GM23338 (cell line): ENCODE data around the gene PLCD4. TPM values are rescaled to one million over a fixed set of nuclear protein-coding genes. Genes with fewer than 3 reads are reported as not detected.

Source experiments
- ATAC-seq: fragments of 200-7000 bp; cut with Tn5 transposase; 3 replicates; pipeline ENCODE4 v1.9.1; 2020
- DNase-seq: peaks from one replicate; pipeline ENCODE4 v3.0.0-alpha.2; 2015; ENCODE audit warnings: low spot score
- H2AFZ ChIP-seq: fragments of 200-600 bp; sonication (generic); 2 replicates; pipeline ENCODE4 v1.8.0; 2016; ENCODE audit warnings: antibody characterized with exemption, mild to moderate bottlenecking, moderate library complexity
- H3F3A ChIP-seq: fragments of 200-600 bp; sonication (generic); replicated peaks from 2 replicates; pipeline ENCODE4 v1.8.0; 2017; ENCODE audit warnings: antibody characterized with exemption, mixed run types, low read depth
- H3K27ac ChIP-seq: fragments of 200-600 bp; sonication (generic); 2 replicates; pipeline ENCODE4 v1.6.1; 2016; ENCODE audit warnings: low read depth
- H3K27me3 ChIP-seq: fragments of 200-600 bp; sonication (generic); 2 replicates; pipeline ENCODE4 v1.8.0; 2016; ENCODE audit warnings: mild to moderate bottlenecking, mixed run types, moderate library complexity; ENCODE audit not compliant: insufficient read depth
- H3K36me3 ChIP-seq: fragments of 200-600 bp; sonication (generic); 2 replicates; pipeline ENCODE4 v1.8.0; 2016; ENCODE audit warnings: mild to moderate bottlenecking; ENCODE audit not compliant: insufficient read depth
- H3K4me1 ChIP-seq: fragments of 200-600 bp; sonication (generic); 2 replicates; pipeline ENCODE4 v1.8.0; 2016; ENCODE audit warnings: mild to moderate bottlenecking, moderate library complexity; ENCODE audit not compliant: insufficient read depth
- H3K4me2 ChIP-seq: fragments of 200-600 bp; sonication (generic); 2 replicates; pipeline ENCODE4 v1.7.1; 2017; ENCODE audit warnings: mixed run types
- H3K4me3 ChIP-seq: fragments of 200-600 bp; sonication (generic); 2 replicates; pipeline ENCODE4 v1.6.1; 2016; ENCODE audit warnings: mixed run types
- H3K79me2 ChIP-seq: fragments of 200-600 bp; sonication (generic); replicated peaks from 2 replicates; pipeline ENCODE4 v1.8.0; 2017; ENCODE audit warnings: mild to moderate bottlenecking; ENCODE audit not compliant: insufficient read depth
- H3K9me2 ChIP-seq: fragments of 200-600 bp; sonication (generic); 2 replicates; pipeline ENCODE4 v1.8.0; 2017; ENCODE audit not compliant: insufficient read depth
- H4K20me1 ChIP-seq: fragments of 200-600 bp; sonication (generic); replicated peaks from 2 replicates; pipeline ENCODE4 v1.8.0; 2017; ENCODE audit warnings: mild to moderate bottlenecking; ENCODE audit not compliant: insufficient read depth
- H3K27ac Mint-ChIP-seq: 2 replicates; pipeline ENCODE4 v1.8.0; 2020; ENCODE audit warnings: inconsistent platforms, mild to moderate bottlenecking, moderate library complexity, mixed read lengths
- H3K27me3 Mint-ChIP-seq: 3 replicates; pipeline ENCODE4 v1.8.0; 2022; ENCODE audit warnings: low read depth, mild to moderate bottlenecking, moderate library complexity, mixed read lengths, inconsistent platforms; ENCODE audit not compliant: insufficient read depth, poor library complexity
- H3K36me3 Mint-ChIP-seq: 3 replicates; pipeline ENCODE4 v1.8.0; 2021; ENCODE audit warnings: low read depth, mild to moderate bottlenecking, inconsistent platforms, moderate library complexity, mixed read lengths
- H3K4me1 Mint-ChIP-seq: 3 replicates; pipeline ENCODE4 v1.8.0; 2020; ENCODE audit warnings: mild to moderate bottlenecking, inconsistent platforms, mixed read lengths
- H3K4me3 Mint-ChIP-seq: 3 replicates; pipeline ENCODE4 v1.8.0; 2021; ENCODE audit warnings: moderate library complexity, mild to moderate bottlenecking, inconsistent platforms, mixed read lengths
- H3K9me3 Mint-ChIP-seq: 3 replicates; pipeline ENCODE4 v1.8.0; 2020; ENCODE audit warnings: moderate library complexity, mild to moderate bottlenecking, inconsistent platforms, mixed read lengths
- CREB1 ChIP-seq: fragments of 250-450 bp; sonication (Bioruptor Pico); IDR thresholded peaks from 2 replicates; pipeline ENCODE4 v1.5.0; 2020; ENCODE audit warnings: low read depth, mild to moderate bottlenecking, moderate library complexity
- EZH2phosphoT487 ChIP-seq: fragments of 200-600 bp; sonication (generic); IDR thresholded peaks from one replicate; pipeline ENCODE4 v1.8.1; 2018; ENCODE audit warnings: antibody characterized with exemption; ENCODE audit not compliant: unreplicated experiment
- JUNB ChIP-seq: IDR thresholded peaks from one replicate; pipeline ENCODE4 v1.6.1; 2016; ENCODE audit warnings: antibody characterized with exemption; ENCODE audit not compliant: unreplicated experiment
- NANOG ChIP-seq: IDR thresholded peaks from 2 replicates; pipeline ENCODE4 v1.6.1; 2016; ENCODE audit warnings: antibody characterized with exemption, borderline replicate concordance
- POLR2AphosphoS5 ChIP-seq: IDR thresholded peaks from 2 replicates; pipeline ENCODE4 v1.6.1; 2016; ENCODE audit warnings: antibody characterized with exemption, low read depth
- STAT1 ChIP-seq: IDR thresholded peaks from one replicate; pipeline ENCODE4 v1.6.1; 2016; ENCODE audit warnings: antibody characterized with exemption; ENCODE audit not compliant: unreplicated experiment
- ZNF114 ChIP-seq: fragments of 250-450 bp; sonication (Bioruptor Pico); IDR thresholded peaks from 2 replicates; pipeline ENCODE4 v1.5.0; 2020; ENCODE audit warnings: mild to moderate bottlenecking, moderate library complexity
- ZNF331 ChIP-seq: fragments of 250-450 bp; sonication (Bioruptor Pico); IDR thresholded peaks from 2 replicates; pipeline ENCODE4 v1.5.0; 2020; ENCODE audit warnings: low read depth, mild to moderate bottlenecking, moderate library complexity
- polyA plus RNA-seq: library from polyadenylated mRNA; unstranded; fragments of >200 nt; fragmentation: Nextera tagmentation; extraction: Ambion mirVana; gene quantifications from 2 replicates; pipeline ENCODE4 v1.2.1, GENCODE V29; 2016
- total RNA-seq: library from RNA; depleted of rRNA; stranded (reverse); fragments of >200 nt; shearing (Covaris generic); gene quantifications from 2 replicates; pipeline ENCODE4 v1.2.3, GENCODE V29; 2014
- TF ChIP-seq, protein P1 (sequence below), 2 experiments: fragments of 200-600 bp in 1 of 2; sonication (generic) in 1 of 2; conservative IDR thresholded peaks; 2 replicates each; pipeline versions ENCODE4 v1.5.1 to v1.6.1; 2016 to 2017; ENCODE audit warnings: antibody characterized with exemption in 2 of 2, low read depth in 2 of 2, mild to moderate bottlenecking in 2 of 2, moderate library complexity in 1 of 2
- TF ChIP-seq, protein P2 (sequence below): IDR thresholded peaks from 2 replicates; pipeline ENCODE4 v1.6.1; 2016; ENCODE audit warnings: antibody characterized with exemption
- TF ChIP-seq, protein P3 (sequence below): IDR thresholded peaks from one replicate; pipeline ENCODE4 v1.6.1; 2018; ENCODE audit warnings: antibody characterized with exemption; ENCODE audit not compliant: unreplicated experiment
- TF ChIP-seq, protein P4 (sequence below): fragments of 250-450 bp; sonication (Bioruptor Pico); IDR thresholded peaks from 2 replicates; pipeline ENCODE4 v1.5.0; 2020; ENCODE audit warnings: mild to moderate bottlenecking, moderate library complexity

PLCD4 gene
- total and polyA plus RNA-seq, 2 experiments from 2014 or later: 0.80 to 1.3 TPM

DNA sequence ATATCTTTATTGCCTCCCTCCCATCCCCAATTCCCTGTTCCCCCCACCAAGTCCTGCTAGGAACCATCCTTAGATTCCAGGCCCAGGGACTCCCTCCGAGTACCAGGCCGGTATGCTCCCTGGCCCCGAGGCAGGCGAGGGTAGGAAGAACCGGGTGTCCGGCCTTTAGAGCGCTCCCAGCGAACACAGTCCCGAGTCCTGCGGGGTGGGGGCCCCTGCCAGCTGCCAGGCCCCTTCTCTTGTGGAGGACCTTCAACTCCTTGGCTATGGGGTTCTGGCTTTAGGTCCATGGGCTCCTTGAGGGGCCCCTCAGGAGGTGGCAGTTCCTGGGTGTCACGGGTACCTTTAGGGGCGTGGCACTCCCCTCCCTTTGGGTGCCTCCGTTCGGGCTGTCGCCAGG lies 56.2 kb downstream of the PLCD4 start:
- Histone ChIP-seq H2AFZ (no peak overlapping the region), H3K27ac (no peak overlapping the region), H3F3A (no peaks in the 10 kb centered on the region), H3K4me3 (no peak overlapping the region), H3K36me3 (peaks cover 23% of the 10 kb centered on the region), H4K20me1 (0 out of 2 replicates have a peak, but pooled peaks cover 17% of the 10 kb centered on the region), H3K9me2 (no peaks in the 10 kb centered on the region), H3K27me3 (no peaks in the 10 kb centered on the region), H3K4me1 (peaks cover 5% of the 10 kb centered on the region), H3K79me2 (no peaks in the 10 kb centered on the region; the same call in none of the 2 replicates), H3K4me2 (no peak overlapping the region)
- Mint-ChIP-seq H3K9me3 (no peaks in the 10 kb centered on the region), H3K36me3 (peaks cover 62% of the 10 kb centered on the region), H3K27me3 (peaks cover 2% of the 10 kb centered on the region), H3K4me1 (peaks cover 4% of the 10 kb centered on the region), H3K27ac (no peak overlapping the region), H3K4me3 (no peak overlapping the region)
- DNase-seq: no peak
- no peak for TF ChIP-seq EZH2phosphoT487
- TF ChIP-seq, protein P1, sequence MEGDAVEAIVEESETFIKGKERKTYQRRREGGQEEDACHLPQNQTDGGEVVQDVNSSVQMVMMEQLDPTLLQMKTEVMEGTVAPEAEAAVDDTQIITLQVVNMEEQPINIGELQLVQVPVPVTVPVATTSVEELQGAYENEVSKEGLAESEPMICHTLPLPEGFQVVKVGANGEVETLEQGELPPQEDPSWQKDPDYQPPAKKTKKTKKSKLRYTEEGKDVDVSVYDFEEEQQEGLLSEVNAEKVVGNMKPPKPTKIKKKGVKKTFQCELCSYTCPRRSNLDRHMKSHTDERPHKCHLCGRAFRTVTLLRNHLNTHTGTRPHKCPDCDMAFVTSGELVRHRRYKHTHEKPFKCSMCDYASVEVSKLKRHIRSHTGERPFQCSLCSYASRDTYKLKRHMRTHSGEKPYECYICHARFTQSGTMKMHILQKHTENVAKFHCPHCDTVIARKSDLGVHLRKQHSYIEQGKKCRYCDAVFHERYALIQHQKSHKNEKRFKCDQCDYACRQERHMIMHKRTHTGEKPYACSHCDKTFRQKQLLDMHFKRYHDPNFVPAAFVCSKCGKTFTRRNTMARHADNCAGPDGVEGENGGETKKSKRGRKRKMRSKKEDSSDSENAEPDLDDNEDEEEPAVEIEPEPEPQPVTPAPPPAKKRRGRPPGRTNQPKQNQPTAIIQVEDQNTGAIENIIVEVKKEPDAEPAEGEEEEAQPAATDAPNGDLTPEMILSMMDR (conservative IDR thresholded peaks at IDR 0.05; ENCODE audit: low read depth in 2 of 2): no peak
- TF ChIP-seq, protein P2, sequence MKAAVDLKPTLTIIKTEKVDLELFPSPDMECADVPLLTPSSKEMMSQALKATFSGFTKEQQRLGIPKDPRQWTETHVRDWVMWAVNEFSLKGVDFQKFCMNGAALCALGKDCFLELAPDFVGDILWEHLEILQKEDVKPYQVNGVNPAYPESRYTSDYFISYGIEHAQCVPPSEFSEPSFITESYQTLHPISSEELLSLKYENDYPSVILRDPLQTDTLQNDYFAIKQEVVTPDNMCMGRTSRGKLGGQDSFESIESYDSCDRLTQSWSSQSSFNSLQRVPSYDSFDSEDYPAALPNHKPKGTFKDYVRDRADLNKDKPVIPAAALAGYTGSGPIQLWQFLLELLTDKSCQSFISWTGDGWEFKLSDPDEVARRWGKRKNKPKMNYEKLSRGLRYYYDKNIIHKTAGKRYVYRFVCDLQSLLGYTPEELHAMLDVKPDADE: no peak
- no peak for TF ChIP-seq ZNF331 (CRISPR knock-in tag)
- TF ChIP-seq POLR2AphosphoS5: no peak
- no peak for TF ChIP-seq NANOG
- TF ChIP-seq, protein P3, sequence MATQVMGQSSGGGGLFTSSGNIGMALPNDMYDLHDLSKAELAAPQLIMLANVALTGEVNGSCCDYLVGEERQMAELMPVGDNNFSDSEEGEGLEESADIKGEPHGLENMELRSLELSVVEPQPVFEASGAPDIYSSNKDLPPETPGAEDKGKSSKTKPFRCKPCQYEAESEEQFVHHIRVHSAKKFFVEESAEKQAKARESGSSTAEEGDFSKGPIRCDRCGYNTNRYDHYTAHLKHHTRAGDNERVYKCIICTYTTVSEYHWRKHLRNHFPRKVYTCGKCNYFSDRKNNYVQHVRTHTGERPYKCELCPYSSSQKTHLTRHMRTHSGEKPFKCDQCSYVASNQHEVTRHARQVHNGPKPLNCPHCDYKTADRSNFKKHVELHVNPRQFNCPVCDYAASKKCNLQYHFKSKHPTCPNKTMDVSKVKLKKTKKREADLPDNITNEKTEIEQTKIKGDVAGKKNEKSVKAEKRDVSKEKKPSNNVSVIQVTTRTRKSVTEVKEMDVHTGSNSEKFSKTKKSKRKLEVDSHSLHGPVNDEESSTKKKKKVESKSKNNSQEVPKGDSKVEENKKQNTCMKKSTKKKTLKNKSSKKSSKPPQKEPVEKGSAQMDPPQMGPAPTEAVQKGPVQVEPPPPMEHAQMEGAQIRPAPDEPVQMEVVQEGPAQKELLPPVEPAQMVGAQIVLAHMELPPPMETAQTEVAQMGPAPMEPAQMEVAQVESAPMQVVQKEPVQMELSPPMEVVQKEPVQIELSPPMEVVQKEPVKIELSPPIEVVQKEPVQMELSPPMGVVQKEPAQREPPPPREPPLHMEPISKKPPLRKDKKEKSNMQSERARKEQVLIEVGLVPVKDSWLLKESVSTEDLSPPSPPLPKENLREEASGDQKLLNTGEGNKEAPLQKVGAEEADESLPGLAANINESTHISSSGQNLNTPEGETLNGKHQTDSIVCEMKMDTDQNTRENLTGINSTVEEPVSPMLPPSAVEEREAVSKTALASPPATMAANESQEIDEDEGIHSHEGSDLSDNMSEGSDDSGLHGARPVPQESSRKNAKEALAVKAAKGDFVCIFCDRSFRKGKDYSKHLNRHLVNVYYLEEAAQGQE: no peak
- no peak for TF ChIP-seq CREB1 (CRISPR knock-in tag)
- TF ChIP-seq, protein P4, sequence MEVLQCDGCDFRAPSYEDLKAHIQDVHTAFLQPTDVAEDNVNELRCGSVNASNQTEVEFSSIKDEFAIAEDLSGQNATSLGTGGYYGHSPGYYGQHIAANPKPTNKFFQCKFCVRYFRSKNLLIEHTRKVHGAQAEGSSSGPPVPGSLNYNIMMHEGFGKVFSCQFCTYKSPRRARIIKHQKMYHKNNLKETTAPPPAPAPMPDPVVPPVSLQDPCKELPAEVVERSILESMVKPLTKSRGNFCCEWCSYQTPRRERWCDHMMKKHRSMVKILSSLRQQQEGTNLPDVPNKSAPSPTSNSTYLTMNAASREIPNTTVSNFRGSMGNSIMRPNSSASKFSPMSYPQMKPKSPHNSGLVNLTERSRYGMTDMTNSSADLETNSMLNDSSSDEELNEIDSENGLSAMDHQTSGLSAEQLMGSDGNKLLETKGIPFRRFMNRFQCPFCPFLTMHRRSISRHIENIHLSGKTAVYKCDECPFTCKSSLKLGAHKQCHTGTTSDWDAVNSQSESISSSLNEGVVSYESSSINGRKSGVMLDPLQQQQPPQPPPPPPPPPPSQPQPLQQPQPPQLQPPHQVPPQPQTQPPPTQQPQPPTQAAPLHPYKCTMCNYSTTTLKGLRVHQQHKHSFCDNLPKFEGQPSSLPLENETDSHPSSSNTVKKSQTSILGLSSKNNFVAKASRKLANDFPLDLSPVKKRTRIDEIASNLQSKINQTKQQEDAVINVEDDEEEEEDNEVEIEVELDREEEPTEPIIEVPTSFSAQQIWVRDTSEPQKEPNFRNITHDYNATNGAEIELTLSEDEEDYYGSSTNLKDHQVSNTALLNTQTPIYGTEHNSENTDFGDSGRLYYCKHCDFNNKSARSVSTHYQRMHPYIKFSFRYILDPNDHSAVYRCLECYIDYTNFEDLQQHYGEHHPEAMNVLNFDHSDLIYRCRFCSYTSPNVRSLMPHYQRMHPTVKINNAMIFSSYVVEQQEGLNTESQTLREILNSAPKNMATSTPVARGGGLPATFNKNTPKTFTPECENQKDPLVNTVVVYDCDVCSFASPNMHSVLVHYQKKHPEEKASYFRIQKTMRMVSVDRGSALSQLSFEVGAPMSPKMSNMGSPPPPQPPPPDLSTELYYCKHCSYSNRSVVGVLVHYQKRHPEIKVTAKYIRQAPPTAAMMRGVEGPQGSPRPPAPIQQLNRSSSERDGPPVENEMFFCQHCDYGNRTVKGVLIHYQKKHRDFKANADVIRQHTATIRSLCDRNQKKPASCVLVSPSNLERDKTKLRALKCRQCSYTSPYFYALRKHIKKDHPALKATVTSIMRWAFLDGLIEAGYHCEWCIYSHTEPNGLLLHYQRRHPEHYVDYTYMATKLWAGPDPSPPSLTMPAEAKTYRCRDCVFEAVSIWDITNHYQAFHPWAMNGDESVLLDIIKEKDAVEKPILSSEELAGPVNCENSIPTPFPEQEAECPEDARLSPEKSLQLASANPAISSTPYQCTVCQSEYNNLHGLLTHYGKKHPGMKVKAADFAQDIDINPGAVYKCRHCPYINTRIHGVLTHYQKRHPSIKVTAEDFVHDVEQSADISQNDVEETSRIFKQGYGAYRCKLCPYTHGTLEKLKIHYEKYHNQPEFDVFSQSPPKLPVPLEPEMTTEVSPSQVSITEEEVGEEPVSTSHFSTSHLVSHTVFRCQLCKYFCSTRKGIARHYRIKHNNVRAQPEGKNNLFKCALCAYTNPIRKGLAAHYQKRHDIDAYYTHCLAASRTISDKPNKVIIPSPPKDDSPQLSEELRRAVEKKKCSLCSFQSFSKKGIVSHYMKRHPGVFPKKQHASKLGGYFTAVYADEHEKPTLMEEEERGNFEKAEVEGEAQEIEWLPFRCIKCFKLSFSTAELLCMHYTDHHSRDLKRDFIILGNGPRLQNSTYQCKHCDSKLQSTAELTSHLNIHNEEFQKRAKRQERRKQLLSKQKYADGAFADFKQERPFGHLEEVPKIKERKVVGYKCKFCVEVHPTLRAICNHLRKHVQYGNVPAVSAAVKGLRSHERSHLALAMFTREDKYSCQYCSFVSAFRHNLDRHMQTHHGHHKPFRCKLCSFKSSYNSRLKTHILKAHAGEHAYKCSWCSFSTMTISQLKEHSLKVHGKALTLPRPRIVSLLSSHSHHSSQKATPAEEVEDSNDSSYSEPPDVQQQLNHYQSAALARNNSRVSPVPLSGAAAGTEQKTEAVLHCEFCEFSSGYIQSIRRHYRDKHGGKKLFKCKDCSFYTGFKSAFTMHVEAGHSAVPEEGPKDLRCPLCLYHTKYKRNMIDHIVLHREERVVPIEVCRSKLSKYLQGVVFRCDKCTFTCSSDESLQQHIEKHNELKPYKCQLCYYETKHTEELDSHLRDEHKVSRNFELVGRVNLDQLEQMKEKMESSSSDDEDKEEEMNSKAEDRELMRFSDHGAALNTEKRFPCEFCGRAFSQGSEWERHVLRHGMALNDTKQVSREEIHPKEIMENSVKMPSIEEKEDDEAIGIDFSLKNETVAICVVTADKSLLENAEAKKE: no peak
- TF ChIP-seq ZNF114 (CRISPR knock-in tag): no peak
- no peak for TF ChIP-seq JUNB
- TF ChIP-seq STAT1: no peak
- ATAC-seq: no peak
